Neuronal stem cell (in vitro differentiated cells): Measurements from ENCODE around the gene HDAC4.

Experiments used
- DNase-seq: peaks from one replicate; pipeline ENCODE4 v3.0.0-alpha.2; 2013; ENCODE audit warnings: low spot score
- H2AFZ ChIP-seq: one replicate; pipeline ENCODE4 v1.6.1; 2013; ENCODE audit warnings: mild to moderate bottlenecking, low read length, inconsistent platforms
- H2AK5ac ChIP-seq: 2 replicates; pipeline ENCODE4 v1.6.1; 2013; ENCODE audit warnings: low read depth, mild to moderate bottlenecking, inconsistent platforms, low read length, moderate library complexity, mixed read lengths
- H2BK120ac ChIP-seq: 2 replicates; pipeline ENCODE4 v1.6.1; 2013; ENCODE audit warnings: low read depth, mild to moderate bottlenecking, inconsistent platforms, low read length, moderate library complexity, mixed read lengths
- H2BK12ac ChIP-seq: one replicate; pipeline ENCODE4 v1.6.1; 2013; ENCODE audit warnings: low read length, inconsistent platforms
- H2BK15ac ChIP-seq: 2 replicates; pipeline ENCODE4 v1.6.1; 2013; ENCODE audit warnings: mild to moderate bottlenecking, low read length, inconsistent platforms, mixed read lengths
- H2BK5ac ChIP-seq: one replicate; pipeline ENCODE4 v1.6.1; 2013; ENCODE audit warnings: inconsistent platforms, mild to moderate bottlenecking, low read length, moderate library complexity
- H3K14ac ChIP-seq: one replicate; pipeline ENCODE4 v1.6.1; 2013; ENCODE audit warnings: low read length, inconsistent platforms
- H3K18ac ChIP-seq: 2 replicates; pipeline ENCODE4 v1.6.1; 2013; ENCODE audit warnings: low read length, inconsistent platforms
- H3K23ac ChIP-seq: 2 replicates; pipeline ENCODE4 v1.6.1; 2013; ENCODE audit warnings: low read depth, mild to moderate bottlenecking, mixed read lengths, low read length, inconsistent platforms; ENCODE audit not compliant: poor library complexity
- H3K27ac ChIP-seq: replicated peaks from 3 replicates; pipeline ENCODE4 v1.5.1; 2013; ENCODE audit warnings: low read length, inconsistent platforms
- H3K27me3 ChIP-seq, 3 experiments: 2 replicates each; pipeline ENCODE4 v1.6.1; 2013; ENCODE audit warnings: low read length in 3 of 3, mild to moderate bottlenecking in 2 of 3, inconsistent platforms in 1 of 3, low read depth in 1 of 3, mixed read lengths in 1 of 3, moderate library complexity in 1 of 3; ENCODE audit not compliant: control insufficient read depth in 3 of 3, insufficient read depth in 3 of 3
- H3K36me3 ChIP-seq, 2 donors: replicated peaks in 1 of 2; 2 replicates each; pipeline ENCODE4 v1.6.1; 2013; ENCODE audit warnings: low read length in 2 of 2; ENCODE audit not compliant: control insufficient read depth in 2 of 2, insufficient read depth in 2 of 2
- H3K4ac ChIP-seq: 2 replicates; pipeline ENCODE4 v1.6.1; 2013; ENCODE audit warnings: inconsistent platforms, mild to moderate bottlenecking, low read length, moderate library complexity
- H3K4me1 ChIP-seq, 2 donors: 1 replicate in 1 of 2; 2 replicates in 1 of 2; pipeline ENCODE4 v1.6.1; 2013; ENCODE audit warnings: low read length in 2 of 2, low read depth in 1 of 2; ENCODE audit not compliant: control insufficient read depth in 2 of 2, insufficient read depth in 1 of 2
- H3K4me2 ChIP-seq: one replicate; pipeline ENCODE4 v1.6.1; 2013; ENCODE audit warnings: mild to moderate bottlenecking, low read length, inconsistent platforms; ENCODE audit not compliant: insufficient read depth, poor library complexity, severe bottlenecking
- H3K4me3 ChIP-seq, 2 donors: 2 replicates each; pipeline ENCODE4 v1.5.1; 2013; ENCODE audit warnings: low read length in 2 of 2, mild to moderate bottlenecking in 2 of 2, inconsistent platforms in 1 of 2, moderate library complexity in 1 of 2
- H3K79me1 ChIP-seq: one replicate; pipeline ENCODE4 v1.6.1; 2013; ENCODE audit warnings: low read depth, mild to moderate bottlenecking, inconsistent platforms, low read length, moderate library complexity
- H3K9ac ChIP-seq: one replicate; pipeline ENCODE4 v1.6.1; 2013; ENCODE audit warnings: mild to moderate bottlenecking, low read depth, low read length, inconsistent platforms; ENCODE audit not compliant: poor library complexity
- H3K9me3 ChIP-seq, 2 donors: replicated peaks in 1 of 2; 2 replicates each; pipeline versions ENCODE3 to v1.6.1; 2013; ENCODE audit warnings: low read length in 2 of 2, mild to moderate bottlenecking in 2 of 2, inconsistent platforms in 1 of 2, low read depth in 1 of 2, mixed read lengths in 1 of 2, moderate library complexity in 1 of 2; ENCODE audit not compliant: control insufficient read depth in 2 of 2, insufficient read depth in 1 of 2
- H4K8ac ChIP-seq: one replicate; pipeline ENCODE4 v1.6.1; 2013; ENCODE audit warnings: low read depth, mild to moderate bottlenecking, inconsistent platforms, low read length, moderate library complexity
- H4K91ac ChIP-seq: one replicate; pipeline ENCODE4 v1.6.1; 2013; ENCODE audit warnings: low read length, low read depth, mild to moderate bottlenecking, inconsistent platforms; ENCODE audit not compliant: poor library complexity
- WGBS, 2 donors: extraction: QIAGEN DNeasy Blood & Tissue Kit; methylation state at CpG; one replicate each; pipeline ENCODE4 v1.1.7; 2013; ENCODE audit warnings: missing lambda C conversion rate in 2 of 2, mixed read lengths in 1 of 2; ENCODE audit not compliant: insufficient read length in 2 of 2, insufficient replicate concordance in 1 of 2; ENCODE audit errors: extremely low coverage in 2 of 2; 5-methylcytosine and 5-hydroxymethylcytosine counted together

Gene HDAC4

GRCh38 chr2:239035997-239036731, 364.7 kb downstream of the HDAC4 start:
- Histone ChIP-seq H3K9ac (peak overlapping the region; percentile 44), H4K8ac (no peak overlapping the region), H2AK5ac (peak overlapping the region; percentile 97), H2BK5ac (peak overlapping the region; percentile 48), H3K36me3 (no peaks in the 10 kb centered on the region), H3K4me1 (peaks cover 0 to 1% of the 10 kb centered on the region in 2 donors), H2BK15ac (peak overlapping the region; percentile 87), H3K27ac (no peak overlapping the region), H3K4ac (peak overlapping the region; percentile 20), H3K79me1 (peaks cover 3% of the 10 kb centered on the region), H2AFZ (no peak overlapping the region), H3K18ac (peak overlapping the region; percentile 89), H3K23ac (peak overlapping the region; percentile 55), H4K91ac (peak overlapping the region; percentile 79), H3K4me3 (no peak overlapping the region), H3K27me3 (peaks cover 0 to 5% (median 0%) of the 10 kb centered on the region in 3 experiments), H3K9me3 (no peaks in the 10 kb centered on the region), H2BK120ac (peak overlapping the region; percentile 31), H2BK12ac (peak overlapping the region; percentile 84), H3K14ac (peak overlapping the region; percentile 38), H3K4me2 (no peak overlapping the region)
- WGBS, 2 donors: no CpG with 5 or more reads among the region's 15 CpGs
- no peak for DNase-seq

- no peaks in the 10 kb centered on the region for H3K9me3 ChIP-seq
Observed at GRCh38 chr2:239035361-239035814, 365.4 kb downstream of the HDAC4 start.

GRCh38 chr2:239034561-239035341, 366.1 kb downstream of the HDAC4 start:
- no peaks in the 10 kb centered on the region for H3K9me3 ChIP-seq
- peaks cover 0 to 1% of the 10 kb centered on the region in 2 donors for H3K4me1 ChIP-seq
- H2BK5ac ChIP-seq: no peak overlapping the region
- peak overlapping the region; percentile 89 for H4K91ac ChIP-seq
- H2BK120ac ChIP-seq: no peak overlapping the region
- peak overlapping the region; percentile 87 for H2BK15ac ChIP-seq
- H3K4me2 ChIP-seq: no peak overlapping the region
- peak overlapping the region; percentile 97 for H2AK5ac ChIP-seq
- no peak overlapping the region for H2AFZ ChIP-seq
- H2BK12ac ChIP-seq: peak overlapping the region; percentile 14
- H3K27me3 ChIP-seq: peaks cover 0 to 5% (median 0%) of the 10 kb centered on the region in 3 experiments
- no peak for DNase-seq
- no peak overlapping the region for H3K14ac ChIP-seq
- no peak overlapping the region for H3K4me3 ChIP-seq
- peak overlapping the region; percentile 53 for H3K4ac ChIP-seq
- H4K8ac ChIP-seq: no peak overlapping the region
- no peak overlapping the region for H3K9ac ChIP-seq
- no peak overlapping the region for H3K27ac ChIP-seq
- WGBS, 2 donors: no CpG with 5 or more reads among the region's 19 CpGs
- H3K36me3 ChIP-seq: no peaks in the 10 kb centered on the region
- H3K23ac ChIP-seq: peak overlapping the region; percentile 25
- peak overlapping the region; percentile 83 for H3K18ac ChIP-seq
- H3K79me1 ChIP-seq: peaks cover 3% of the 10 kb centered on the region

More at GRCh38 chr2:239035361-239035814, 365.4 kb downstream of the HDAC4 start:
- H3K4me1 ChIP-seq: peaks cover 0 to 1% of the 10 kb centered on the region in 2 donors
- no peak overlapping the region for H2BK12ac ChIP-seq
- no peak overlapping the region for H3K4me2 ChIP-seq
- H2BK5ac ChIP-seq: no peak overlapping the region
- H3K23ac ChIP-seq: peak overlapping the region; percentile 25
- no peak overlapping the region for H3K4me3 ChIP-seq
- H3K27me3 ChIP-seq: peaks cover 0 to 5% (median 0%) of the 10 kb centered on the region in 3 experiments
- no peak overlapping the region for H3K14ac ChIP-seq
- H2BK120ac ChIP-seq: no peak overlapping the region
- peak overlapping the region; percentile 97 for H2AK5ac ChIP-seq
- no peaks in the 10 kb centered on the region for H3K36me3 ChIP-seq
- peaks cover 3% of the 10 kb centered on the region for H3K79me1 ChIP-seq
- no peak overlapping the region for H4K91ac ChIP-seq
- peak; percentile 41 for DNase-seq
- no peak overlapping the region for H3K27ac ChIP-seq
- H3K9ac ChIP-seq: no peak overlapping the region
- H3K4ac ChIP-seq: no peak overlapping the region
- H2BK15ac ChIP-seq: peak overlapping the region; percentile 87
- no CpG with 5 or more reads among the region's 29 CpGs for WGBS, 2 donors
- H2AFZ ChIP-seq: no peak overlapping the region
- H4K8ac ChIP-seq: no peak overlapping the region
- peak overlapping the region; percentile 94 for H3K18ac ChIP-seq
